Astrocyte (in vitro differentiated cells and primary cell): ENCODE measurements around the gene ARL2BP.

ENCODE experiments used
- CTCF ChIP-seq: IDR thresholded peaks from 2 replicates; pipeline ENCODE4 v1.5.1; 2011; ENCODE audit warnings: low read depth, mild to moderate bottlenecking, inconsistent platforms, low read length, moderate library complexity; ENCODE audit not compliant: insufficient read depth
- EZH2 ChIP-seq: IDR thresholded peaks from 2 replicates; pipeline ENCODE4 v1.6.1; 2012; ENCODE audit warnings: mild to moderate bottlenecking, low read length, inconsistent platforms; ENCODE audit not compliant: insufficient read depth

DNA sequence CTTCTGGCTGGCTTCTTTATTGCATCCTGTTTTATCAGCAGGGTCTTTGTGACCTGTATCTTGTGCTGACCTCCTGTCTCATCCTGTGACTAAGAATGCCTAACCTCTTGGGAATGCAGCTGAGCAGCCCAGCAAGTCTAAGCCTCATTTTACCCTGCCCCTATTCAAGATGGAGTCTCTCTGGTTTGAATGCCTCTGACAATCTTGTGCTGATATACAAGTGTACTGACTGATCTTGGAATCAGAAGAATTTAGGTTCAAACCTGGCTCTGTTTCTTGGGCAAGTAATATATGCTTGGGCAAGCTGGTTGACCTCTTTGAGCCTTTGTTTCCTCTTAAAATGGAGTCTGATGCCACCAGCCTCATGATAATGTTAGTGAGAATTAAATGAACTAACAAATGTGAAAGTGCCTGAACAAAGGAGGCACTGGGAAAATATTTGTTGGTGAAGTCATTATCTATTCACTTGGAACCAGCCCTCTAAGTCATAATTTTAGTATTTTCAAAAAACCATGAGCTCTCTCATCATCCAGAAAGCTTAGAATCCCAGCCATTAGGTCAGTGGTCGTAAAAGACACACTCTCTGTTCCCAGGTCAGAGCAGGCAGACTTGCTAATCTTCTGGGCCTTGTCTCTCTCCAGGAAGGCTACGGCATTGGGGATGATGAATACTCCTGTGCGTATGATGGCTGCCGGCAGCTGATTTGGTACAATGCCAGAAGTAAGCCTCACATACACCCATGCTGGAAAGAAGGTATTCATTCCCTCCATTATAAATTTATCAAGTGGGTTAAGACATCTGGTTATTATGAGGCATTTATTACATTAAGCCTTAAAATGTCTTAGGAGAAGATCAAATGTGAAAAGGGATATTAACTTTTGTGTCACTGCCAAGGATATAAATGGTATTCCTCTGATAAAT, 18.1 kb upstream of the ARL2BP start:
- TF ChIP-seq CTCF (no peak), EZH2 (no peak)
